NCI-H1417 (cell line): ENCODE data around the gene NCAN.

Experiments
- DNase-seq, 3 experiments: peaks; one replicate each; lab custom pipeline; 2025; lab: John Stamatoyannopoulos, UW

Gene NCAN

DNA sequence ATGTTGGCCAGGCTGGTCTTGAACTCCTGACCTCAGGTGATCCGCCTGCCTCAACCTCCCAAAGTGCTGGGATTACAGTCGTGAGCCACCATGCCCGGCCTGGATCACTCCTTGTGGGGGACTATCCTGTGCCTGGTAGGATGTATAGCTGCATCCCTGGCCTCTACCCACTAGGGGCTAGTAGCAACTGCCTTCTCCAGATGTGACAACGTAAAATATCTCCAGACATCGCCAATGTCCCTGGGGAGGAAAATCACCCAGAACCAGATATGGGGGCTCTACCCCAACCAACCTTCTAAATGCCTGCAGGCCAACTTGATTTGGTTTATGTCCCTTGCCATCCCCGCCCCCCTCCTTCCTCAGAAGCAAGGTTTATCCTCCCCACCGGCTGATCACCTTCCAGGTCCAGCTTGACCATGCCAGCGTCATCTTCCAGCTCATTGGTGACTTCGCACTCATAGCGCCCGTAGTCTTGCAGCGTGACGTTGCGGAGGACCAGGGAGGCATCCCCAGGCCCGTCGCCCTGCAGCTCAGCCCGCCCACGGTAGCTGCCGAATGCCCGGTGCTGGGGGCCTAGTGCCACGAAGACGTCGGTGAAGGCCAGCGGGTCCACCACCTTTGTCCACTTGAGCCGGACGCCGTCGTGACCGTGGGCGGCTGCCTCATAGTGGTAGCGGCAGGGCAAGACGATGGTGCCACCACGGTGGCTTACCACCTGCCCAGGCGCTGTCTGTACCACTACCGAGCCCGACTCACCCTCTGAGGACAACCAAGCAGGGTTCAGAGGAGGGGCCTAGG lies 48.9 kb downstream of the NCAN start:
- DNase-seq: no peak

GRCh38 chr19:19261350-19262189 lies 49.8 kb downstream of the NCAN start:
- peak in 2 of 3 experiments; percentile 41 to 52 for DNase-seq

GRCh38 chr19:19262190-19263057 lies 50.7 kb downstream of the NCAN start:
- DNase-seq: no peak

- DNase-seq: no peak
Measured at GRCh38 chr19:19263886-19264487, 52.2 kb downstream of the NCAN start.

DNA sequence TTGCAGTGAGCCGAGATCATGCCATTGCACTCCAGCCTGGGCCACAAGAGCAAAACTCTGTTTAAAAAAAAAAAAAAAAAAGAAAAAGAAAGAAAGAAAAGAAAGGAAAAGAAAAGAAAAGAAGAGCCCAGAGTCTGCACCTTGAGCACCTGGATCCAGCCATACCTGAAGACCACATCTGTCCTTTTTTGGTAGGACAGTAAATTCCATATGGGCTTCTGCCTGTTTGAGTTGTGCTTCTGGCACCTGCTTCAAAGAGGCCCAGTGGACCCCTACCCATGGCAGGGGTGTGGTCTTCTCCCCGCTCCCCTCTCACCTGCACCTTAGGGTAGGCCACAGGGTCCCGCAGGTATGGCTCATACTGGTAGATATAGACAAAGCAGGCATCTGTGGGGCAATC lies 55.5 kb downstream of the NCAN start:
- DNase-seq: no peak

DNA sequence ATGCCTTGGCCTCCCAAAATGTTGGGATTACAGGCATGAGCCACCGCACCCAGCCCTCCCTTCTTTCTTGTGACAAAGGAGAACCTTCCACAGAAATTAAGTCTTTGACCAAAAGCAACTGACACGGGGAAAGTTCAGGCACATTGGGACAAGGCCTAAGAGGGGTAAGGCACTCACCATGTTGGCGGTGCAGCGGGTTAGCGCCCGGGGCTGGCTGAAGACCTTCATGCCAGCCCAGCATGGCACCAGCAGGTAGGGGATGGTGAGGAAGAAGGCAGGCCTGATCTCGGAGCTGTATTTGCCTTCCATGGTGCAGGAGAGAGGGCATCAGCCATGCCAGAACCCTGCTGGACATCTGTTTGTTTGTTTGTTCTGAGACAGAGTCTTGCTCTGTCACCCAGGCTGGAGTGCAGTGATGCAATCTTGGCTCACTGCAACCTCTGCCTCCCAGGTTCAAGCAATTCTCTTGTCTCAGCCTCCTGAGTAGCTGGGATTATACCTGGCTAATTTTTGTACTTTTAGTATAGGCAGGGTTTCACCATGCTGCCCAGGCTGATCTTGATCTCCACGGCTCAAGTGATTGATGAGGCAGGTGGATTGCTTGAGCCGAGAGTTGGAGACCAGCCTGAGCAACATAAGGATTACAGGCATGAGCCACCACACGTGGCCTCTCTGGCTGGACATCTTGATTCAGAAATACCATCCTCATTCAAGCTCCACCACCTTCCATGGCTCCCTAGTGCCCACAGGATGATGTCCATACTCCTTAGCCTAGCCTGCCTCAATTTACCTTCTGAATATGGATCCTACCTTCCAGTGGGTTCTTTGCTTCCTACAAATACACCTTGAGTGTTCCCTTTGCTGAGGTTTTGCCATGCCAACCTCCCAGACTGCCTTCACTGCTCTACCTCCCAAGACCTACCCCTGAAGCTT lies 57.0 kb downstream of the NCAN start:
- DNase-seq: no peak

DNA sequence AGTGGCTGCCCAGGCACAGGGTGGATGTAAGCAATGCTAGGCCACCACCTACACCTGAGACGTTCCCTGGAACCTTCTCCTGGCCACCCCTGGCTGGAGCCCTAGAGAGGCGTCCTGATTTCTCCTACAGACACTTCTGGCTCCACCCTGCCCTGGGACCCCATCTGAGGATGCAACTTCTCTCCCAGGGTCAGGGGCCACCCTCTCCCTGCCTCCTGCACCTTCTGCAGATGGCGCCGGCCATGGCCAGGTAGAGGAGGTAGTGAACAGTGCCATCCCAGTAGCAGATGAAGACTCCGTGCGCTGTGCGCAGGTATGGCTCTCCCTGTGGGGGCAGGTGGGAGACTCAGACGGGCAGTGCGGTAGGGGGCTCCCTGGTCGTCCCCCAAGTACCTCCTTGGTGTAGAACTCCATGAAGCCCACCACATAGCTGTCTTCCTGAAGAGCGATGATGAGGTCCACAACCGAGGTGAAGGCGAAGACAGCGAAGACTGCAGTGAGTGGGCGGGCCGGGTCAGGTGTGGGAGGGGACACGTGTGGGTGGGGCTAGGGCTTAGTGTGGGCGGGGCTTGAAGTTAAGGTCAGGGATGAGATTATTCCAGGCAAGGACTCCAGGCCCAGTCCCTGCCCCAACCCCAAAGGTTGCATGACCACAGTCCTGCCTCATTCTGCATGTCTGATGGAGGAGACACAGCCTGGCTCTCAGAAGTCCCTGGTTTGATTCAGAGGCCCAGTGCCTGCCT lies 58.4 kb downstream of the NCAN start:
- DNase-seq: no peak

GRCh38 chr19:19270749-19271571 lies 59.2 kb downstream of the NCAN start:
- no peak for DNase-seq

DNA sequence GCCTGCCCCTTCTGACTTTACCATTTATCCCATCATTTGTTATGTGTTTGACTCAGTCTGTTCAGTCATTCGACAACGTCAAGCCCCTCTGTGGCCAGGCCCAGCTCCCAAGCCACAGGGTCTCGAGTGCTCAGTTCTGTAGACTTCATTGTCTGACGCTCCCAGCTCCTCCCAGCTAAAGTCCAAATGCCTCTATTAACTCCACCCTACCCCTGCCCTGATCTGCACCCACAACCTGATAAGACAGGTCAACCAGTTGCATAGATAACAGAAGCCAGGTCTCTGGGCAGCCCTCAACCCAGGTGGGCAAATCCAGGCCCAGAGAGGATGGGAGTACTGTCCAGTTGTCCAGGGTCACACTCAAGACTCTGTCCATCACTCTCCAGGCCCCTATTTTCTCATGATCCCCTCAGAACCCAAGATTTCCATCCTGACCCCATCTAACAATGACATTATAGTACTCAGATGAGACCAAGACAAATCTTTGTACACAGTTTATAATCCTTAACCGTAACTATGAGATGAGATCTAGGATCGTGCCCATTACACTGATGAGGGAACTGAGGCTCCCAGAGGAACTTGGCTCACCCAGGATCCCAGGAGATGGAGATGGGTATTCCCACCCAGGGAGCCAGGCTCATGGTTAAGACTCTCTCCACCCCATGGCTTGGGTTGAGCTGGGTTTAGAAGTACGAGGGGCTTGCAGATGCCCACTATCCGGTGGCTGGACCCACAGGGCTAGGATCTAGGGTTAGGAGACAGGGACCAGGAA lies 60.3 kb downstream of the NCAN start:
- DNase-seq: no peak

GRCh38 chr19:19274146-19274545 lies 62.4 kb downstream of the NCAN start:
- no peak for DNase-seq

- DNase-seq: no peak
Measured at GRCh38 chr19:19274716-19275565, 63.2 kb downstream of the NCAN start.

DNA sequence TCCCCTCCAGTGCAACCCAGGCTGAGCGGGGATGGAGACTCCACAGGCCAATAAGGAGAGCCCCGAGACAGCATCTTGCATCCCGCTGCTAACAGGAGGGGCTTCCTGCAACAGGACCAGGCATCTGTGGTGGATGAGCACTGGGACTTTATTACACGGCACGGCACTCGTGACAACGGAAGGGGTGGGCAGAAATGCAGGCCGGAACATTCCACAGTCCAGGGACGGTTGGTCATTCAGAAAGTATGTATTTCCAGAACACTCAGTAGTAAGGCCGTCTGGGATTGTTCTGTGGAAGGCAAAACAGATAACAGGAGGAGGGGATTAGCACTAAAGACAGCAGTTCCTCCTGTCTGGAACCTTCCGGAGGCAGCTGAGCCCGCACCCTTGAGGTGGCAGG lies 64.6 kb downstream of the NCAN start:
- no peak for DNase-seq

DNA sequence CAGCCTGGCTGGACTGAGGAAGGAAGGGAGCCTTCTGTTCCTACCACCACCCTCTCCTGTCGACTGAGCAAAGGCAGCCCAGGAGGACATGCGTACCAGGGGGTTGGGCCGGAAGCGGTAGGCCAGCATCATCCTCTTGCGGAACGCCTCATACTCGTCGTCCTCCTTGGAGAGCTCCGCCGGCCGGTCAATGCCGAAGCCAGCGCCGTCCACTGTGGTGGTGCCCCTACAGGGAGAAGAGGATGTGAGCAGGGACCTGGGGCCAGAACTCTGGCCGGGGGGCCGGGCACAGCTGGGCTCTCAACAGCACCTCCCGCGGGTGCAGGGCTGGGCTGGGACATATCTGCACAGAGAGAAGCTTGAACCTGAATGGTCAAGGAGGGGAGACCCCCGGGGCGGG lies 65.1 kb downstream of the NCAN start:
- DNase-seq: no peak

DNA sequence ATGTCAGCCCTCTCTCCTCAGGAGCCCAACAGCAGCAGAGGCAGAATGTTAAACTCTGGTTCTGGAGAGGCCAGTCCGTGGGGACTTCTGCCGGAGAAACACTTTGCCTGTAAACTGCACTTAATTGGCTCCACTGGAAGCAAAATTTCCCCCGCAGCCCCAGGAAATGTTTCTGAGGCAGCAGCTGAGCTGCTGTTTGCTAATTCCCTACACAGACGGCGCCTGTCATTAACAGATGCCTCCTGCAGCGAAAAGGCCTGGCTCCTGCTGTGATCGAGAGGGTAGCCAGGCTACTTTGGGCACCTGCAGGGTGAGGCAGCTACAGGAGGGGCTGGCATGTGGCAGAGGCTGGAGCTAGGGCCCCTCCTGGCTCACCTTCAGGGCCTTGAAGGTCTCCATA lies 66.6 kb downstream of the NCAN start:
- DNase-seq: peak in 2 of 3 experiments; percentile 94 to 98

DNA sequence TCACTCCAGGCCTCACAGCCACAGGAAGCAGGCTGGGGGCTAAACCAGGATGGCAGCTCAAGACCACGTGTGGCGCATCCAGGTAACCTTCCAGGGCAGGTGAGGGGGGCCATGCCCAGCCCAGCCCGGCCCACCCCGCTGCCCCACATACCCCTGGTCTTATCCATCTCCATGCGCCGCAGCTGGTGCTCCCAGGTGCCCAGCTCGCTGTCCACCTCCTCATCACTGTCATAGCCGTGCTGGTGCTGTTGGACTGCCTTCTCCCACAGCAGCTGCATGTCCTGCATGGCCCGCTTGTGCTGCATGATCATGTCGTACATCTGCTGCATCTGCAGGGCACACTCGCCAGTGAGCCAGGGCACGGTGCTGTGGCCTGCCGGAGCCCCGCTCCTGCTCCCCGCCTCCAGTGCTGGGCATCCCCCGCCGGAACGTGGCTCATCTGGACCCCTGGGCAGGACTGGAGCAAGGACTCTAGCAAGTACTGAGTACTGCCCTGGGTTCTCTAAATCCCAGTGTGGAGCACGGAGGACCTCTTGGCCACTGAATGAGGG lies 67.4 kb downstream of the NCAN start:
- DNase-seq: peak in 1 of 3 experiments; percentile 44

GRCh38 chr19:19279853-19280252 lies 68.1 kb downstream of the NCAN start:
- DNase-seq: no peak

DNA sequence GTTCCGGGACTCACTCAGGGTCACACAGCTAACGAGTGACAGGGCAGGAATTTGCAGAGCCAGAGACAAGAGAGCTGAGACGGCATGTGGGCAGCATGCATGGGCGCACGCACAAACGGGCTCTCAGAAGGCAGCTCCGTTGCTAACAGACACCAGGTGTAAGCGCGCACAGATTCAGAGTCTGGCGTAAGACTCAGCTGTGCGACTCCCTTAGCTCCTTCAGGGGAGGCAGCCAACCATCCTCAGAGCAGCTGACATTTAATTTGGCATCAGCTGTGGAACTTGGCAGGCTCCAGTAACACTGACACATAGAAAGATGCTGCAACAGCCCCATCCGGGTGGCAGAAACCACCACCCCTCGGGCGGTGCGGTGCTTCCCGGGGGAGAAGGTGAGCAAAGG lies 68.8 kb downstream of the NCAN start:
- peak in 2 of 3 experiments; percentile 7 to 33 for DNase-seq
